HL-60 (cell line): ENCODE measurements around the gene ACBD7.

Source experiments
- GABPA ChIP-seq: IDR thresholded peaks from 2 replicates; pipeline ENCODE4 v1.6.1; 2012; ENCODE audit warnings: low read depth
- POLR2AphosphoS5 ChIP-seq: IDR thresholded peaks from 2 replicates; pipeline ENCODE4 v1.6.1; 2012; ENCODE audit warnings: low read depth
- SPI1 ChIP-seq: IDR thresholded peaks from 2 replicates; pipeline ENCODE4 v1.6.1; 2012; ENCODE audit warnings: low read depth, mild to moderate bottlenecking, borderline replicate concordance
- TF ChIP-seq, protein P1 (sequence below): IDR thresholded peaks from one replicate; pipeline ENCODE4 v1.5.1; 2011; ENCODE audit warnings: low read length, control low read depth, inconsistent platforms; ENCODE audit not compliant: insufficient read depth
- TF ChIP-seq, protein P2 (sequence below): IDR thresholded peaks from 2 replicates; pipeline ENCODE4 v1.6.1; 2012; ENCODE audit warnings: low read depth; ENCODE audit not compliant: insufficient replicate concordance

DNA sequence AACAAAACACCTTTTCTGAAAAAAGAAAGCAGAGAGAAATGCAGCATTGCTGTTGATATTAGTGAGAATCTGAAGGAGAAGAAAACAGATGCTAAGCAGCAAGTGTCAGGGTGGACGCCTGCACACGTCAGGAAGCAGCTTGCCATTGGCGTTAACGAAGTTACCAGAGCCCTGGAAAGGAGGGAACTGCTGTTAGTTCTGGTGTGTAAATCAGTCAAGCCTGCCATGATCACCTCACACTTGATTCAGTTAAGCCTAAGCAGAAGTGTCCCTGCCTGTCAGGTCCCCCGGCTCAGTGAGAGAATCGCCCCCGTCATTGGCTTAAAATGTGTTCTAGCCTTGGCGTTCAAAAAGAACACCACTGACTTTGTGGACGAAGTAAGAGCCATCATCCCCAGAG lies 14.9 kb upstream of the ACBD7 start:
- TF ChIP-seq, protein P1, sequence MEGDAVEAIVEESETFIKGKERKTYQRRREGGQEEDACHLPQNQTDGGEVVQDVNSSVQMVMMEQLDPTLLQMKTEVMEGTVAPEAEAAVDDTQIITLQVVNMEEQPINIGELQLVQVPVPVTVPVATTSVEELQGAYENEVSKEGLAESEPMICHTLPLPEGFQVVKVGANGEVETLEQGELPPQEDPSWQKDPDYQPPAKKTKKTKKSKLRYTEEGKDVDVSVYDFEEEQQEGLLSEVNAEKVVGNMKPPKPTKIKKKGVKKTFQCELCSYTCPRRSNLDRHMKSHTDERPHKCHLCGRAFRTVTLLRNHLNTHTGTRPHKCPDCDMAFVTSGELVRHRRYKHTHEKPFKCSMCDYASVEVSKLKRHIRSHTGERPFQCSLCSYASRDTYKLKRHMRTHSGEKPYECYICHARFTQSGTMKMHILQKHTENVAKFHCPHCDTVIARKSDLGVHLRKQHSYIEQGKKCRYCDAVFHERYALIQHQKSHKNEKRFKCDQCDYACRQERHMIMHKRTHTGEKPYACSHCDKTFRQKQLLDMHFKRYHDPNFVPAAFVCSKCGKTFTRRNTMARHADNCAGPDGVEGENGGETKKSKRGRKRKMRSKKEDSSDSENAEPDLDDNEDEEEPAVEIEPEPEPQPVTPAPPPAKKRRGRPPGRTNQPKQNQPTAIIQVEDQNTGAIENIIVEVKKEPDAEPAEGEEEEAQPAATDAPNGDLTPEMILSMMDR = no peak
- TF ChIP-seq, protein P2, sequence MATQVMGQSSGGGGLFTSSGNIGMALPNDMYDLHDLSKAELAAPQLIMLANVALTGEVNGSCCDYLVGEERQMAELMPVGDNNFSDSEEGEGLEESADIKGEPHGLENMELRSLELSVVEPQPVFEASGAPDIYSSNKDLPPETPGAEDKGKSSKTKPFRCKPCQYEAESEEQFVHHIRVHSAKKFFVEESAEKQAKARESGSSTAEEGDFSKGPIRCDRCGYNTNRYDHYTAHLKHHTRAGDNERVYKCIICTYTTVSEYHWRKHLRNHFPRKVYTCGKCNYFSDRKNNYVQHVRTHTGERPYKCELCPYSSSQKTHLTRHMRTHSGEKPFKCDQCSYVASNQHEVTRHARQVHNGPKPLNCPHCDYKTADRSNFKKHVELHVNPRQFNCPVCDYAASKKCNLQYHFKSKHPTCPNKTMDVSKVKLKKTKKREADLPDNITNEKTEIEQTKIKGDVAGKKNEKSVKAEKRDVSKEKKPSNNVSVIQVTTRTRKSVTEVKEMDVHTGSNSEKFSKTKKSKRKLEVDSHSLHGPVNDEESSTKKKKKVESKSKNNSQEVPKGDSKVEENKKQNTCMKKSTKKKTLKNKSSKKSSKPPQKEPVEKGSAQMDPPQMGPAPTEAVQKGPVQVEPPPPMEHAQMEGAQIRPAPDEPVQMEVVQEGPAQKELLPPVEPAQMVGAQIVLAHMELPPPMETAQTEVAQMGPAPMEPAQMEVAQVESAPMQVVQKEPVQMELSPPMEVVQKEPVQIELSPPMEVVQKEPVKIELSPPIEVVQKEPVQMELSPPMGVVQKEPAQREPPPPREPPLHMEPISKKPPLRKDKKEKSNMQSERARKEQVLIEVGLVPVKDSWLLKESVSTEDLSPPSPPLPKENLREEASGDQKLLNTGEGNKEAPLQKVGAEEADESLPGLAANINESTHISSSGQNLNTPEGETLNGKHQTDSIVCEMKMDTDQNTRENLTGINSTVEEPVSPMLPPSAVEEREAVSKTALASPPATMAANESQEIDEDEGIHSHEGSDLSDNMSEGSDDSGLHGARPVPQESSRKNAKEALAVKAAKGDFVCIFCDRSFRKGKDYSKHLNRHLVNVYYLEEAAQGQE = no peak
- TF ChIP-seq POLR2AphosphoS5 (no peak), GABPA (no peak), SPI1 (no peak)
